Thymus (tissue), 14 donors: Measurements from ENCODE around the gene C2CD4A. TPM values are rescaled to one million over a fixed set of nuclear protein-coding genes. Genes with fewer than 3 reads are reported as not detected.

ENCODE experiments used
- DNase-seq, 9 donors: peaks; one replicate each; pipeline ENCODE4 v3.0.0-alpha.2; 2013; ENCODE audit warnings: low spot score in 9 of 9, low read depth in 6 of 9, missing footprints in 1 of 9
- H3K27ac ChIP-seq, 2 donors: one replicate each; pipeline ENCODE4 v1.5.1; 2013; ENCODE audit warnings: control low read depth in 1 of 2, low read depth in 1 of 2, low read length in 1 of 2, mild to moderate bottlenecking in 1 of 2, moderate library complexity in 1 of 2
- H3K27me3 ChIP-seq, 2 donors: one replicate each; pipeline ENCODE4 v1.5.1; 2013; ENCODE audit warnings: low read length in 1 of 2; ENCODE audit not compliant: control insufficient read depth in 2 of 2, insufficient read depth in 1 of 2
- H3K36me3 ChIP-seq, 2 donors: one replicate each; pipeline ENCODE4 v1.5.1; 2013; ENCODE audit warnings: low read length in 1 of 2, mild to moderate bottlenecking in 1 of 2, moderate library complexity in 1 of 2; ENCODE audit not compliant: control insufficient read depth in 2 of 2, insufficient read depth in 2 of 2
- H3K4me1 ChIP-seq, 2 donors: one replicate each; pipeline ENCODE4 v1.5.1; 2013; ENCODE audit warnings: low read length in 2 of 2; ENCODE audit not compliant: control insufficient read depth in 2 of 2, insufficient read depth in 2 of 2
- H3K4me3 ChIP-seq, 2 donors: one replicate each; pipeline ENCODE4 v1.5.1; 2013; ENCODE audit warnings: low read length in 2 of 2, control low read depth in 1 of 2, mild to moderate bottlenecking in 1 of 2
- H3K9me3 ChIP-seq, 2 donors: one replicate each; pipeline ENCODE4 v1.5.1; 2013; ENCODE audit warnings: low read length in 1 of 2, mild to moderate bottlenecking in 1 of 2; ENCODE audit not compliant: control insufficient read depth in 2 of 2, insufficient read depth in 1 of 2
- WGBS: extraction: QIAGEN DNeasy Blood & Tissue Kit; methylation state at CpG from one replicate; pipeline ENCODE4 v1.1.7; 2013; 5-methylcytosine and 5-hydroxymethylcytosine counted together
- long read RNA-seq, 10 donors: transcript quantifications; one replicate each; lab custom pipeline, GENCODE V29; 2026
- polyA plus RNA-seq: library from polyadenylated mRNA; stranded (reverse); fragments of 200-250 nt; gene quantifications from one replicate; pipeline ENCODE4 v1.2.3, GENCODE V29; 2013
- total RNA-seq: library from RNA; stranded (reverse); fragments of 120-200 nt; gene quantifications from one replicate; pipeline ENCODE4 v1.2.4, GENCODE V29; 2013
- donor health status: healthy.

C2CD4A gene, protein sequence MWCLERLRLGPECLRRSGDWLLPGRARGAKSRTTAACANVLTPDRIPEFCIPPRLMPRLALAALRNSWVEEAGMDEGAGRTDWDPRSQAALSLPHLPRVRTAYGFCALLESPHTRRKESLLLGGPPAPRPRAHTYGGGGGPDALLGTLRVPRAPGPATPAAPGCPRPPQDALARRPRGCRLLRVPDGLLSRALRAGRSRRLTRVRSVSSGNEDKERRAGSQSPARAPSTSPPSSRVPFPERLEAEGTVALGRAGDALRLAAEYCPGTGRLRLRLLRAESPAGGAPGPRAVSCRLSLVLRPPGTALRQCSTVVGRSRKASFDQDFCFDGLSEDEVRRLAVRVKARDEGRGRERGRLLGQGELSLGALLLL
- 0.66 TPM for total RNA-seq
- polyA plus RNA-seq: 11.6 TPM
- long read RNA-seq, donor 1: 0 reads
- long read RNA-seq, donor 2: 0 reads
- long read RNA-seq, donor 3: 0 reads
- long read RNA-seq, donor 4: 0 reads
- long read RNA-seq, donor 5, partial matches to known transcripts: 0 of 1 reads
- long read RNA-seq, donor 5, other reads (novel, unspliced or antisense): 0 of 1 reads
- long read RNA-seq, donor 6: 0 reads
- long read RNA-seq, donor 7: 0 reads
- long read RNA-seq, donor 8: 0 reads
- long read RNA-seq, donor 9: 0 reads
- long read RNA-seq, donor 10: 0 reads

DNA sequence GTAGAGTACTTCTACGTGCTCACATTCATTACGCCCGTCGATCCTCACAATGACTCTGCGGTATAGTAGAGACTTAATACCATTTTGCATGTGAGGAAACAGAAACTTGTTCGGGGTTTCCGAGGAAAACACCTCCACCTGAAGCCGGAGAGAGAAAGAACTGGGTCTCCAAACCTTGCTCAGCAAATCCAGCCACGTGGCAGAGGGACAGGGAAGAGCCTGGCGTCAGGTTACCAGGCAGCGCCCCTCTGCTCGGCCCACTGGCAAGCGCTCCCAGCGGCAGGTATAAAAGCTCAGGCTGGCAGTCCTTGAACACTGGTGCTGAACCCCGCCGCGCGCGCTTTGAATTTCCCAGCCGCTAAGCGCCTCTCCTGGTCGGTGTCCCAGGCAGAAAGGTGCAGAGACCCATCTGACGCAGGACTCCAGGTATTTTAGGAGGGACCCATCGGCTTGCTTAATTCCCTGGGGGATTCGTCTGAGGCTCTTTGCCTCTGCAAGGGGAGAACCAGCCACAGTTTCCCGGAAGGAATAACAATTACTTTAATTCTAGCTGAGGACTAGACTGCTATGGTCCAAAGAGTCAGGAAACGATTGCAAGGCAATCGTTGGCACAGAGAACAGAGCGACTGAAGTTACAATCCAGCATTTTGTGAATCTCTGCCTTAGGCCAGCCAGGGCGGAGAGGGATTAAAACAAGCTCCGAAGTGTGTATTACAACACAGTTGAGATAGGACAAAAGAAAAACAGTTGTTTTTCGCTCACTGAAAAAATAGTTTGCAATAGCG is at the start of gene C2CD4A:
C2CD4A (plus strand) TSS at position 315 of the 785 bp plus-strand sequence. CDS start 637 bp downstream, outside the sequence.
- no peaks in the 10 kb centered on the region for H3K9me3 ChIP-seq
- peaks cover 59 to 71% of the 10 kb centered on the region in 2 donors for H3K27me3 ChIP-seq
- peak within 1 kb of the TSS; percentile 7 to 49 for H3K4me3 ChIP-seq
- H3K27ac ChIP-seq: no peak within 1 kb of the TSS
- DNase-seq: peak in 6 of 9 donors; percentile 25 to 68 (median 41)
- peaks cover 5 to 6% of the 10 kb centered on the region in 2 donors for H3K4me1 ChIP-seq
- WGBS: 5% methylated on average over 33 of the region's 33 CpGs
- H3K36me3 ChIP-seq: no peaks in the 10 kb centered on the region

DNA sequence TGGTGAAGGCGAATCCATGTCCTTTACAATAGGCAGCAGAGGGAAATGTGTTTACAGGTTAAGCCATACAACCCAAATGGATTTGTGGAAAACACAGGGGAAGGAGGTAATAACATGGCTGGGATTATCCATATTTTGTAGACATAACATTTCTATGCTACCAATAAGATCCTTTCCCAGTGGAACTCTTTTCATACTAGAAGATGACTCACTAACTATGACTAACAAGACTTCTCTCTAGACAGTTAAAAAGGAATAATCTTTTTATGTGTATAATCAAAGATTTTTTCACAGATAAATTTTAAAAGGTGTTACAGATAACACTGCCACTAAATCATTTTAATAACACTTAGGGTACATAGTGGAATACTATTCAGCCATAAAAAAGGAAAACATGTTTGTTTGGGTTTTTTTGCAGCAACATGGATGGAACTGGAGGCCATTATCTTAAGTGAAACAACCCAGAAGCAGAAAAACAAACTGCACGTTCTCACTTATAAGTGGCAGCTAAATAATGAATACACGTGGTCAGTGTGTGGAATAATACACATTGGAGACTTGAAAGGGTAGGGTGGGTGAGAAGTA is 46.1 kb upstream of the C2CD4A start:
- H3K9me3 ChIP-seq: no peaks in the 10 kb centered on the region
- over 99% methylated on average over 3 of the region's 3 CpGs for WGBS
- DNase-seq: no peak
- no peak overlapping the region for H3K27ac ChIP-seq
- no peaks in the 10 kb centered on the region for H3K27me3 ChIP-seq
- H3K4me3 ChIP-seq: no peak overlapping the region
- H3K36me3 ChIP-seq: peaks cover 0 to 3% of the 10 kb centered on the region in 2 donors
- H3K4me1 ChIP-seq: no peaks in the 10 kb centered on the region

DNA sequence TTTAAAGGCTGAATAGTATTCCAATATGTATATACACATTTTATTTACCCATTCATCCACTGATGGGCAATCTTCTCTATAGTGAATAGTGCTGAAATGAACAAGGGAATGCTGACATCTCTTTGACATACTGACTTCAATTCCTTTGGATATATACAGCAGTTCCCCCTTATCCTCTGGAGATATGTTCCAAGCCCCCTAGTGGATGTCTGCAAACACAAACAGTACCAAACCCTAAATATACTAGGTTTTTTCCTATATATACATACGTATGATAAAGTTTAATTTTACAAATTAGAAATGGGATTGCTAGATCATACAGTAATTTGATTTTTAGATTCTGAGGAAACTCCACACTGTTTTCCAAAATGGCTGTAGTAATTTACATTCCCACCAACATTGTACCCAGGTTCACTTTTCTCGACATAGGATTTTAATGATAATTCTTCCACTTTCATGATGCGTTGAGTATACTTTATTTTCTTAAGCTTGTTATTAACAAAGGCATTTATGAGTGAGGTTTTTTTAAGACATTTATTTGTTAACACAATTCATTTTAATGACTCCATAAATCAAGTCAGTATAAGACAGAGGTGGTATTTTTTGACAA is 44.7 kb upstream of the C2CD4A start:
- H3K36me3 ChIP-seq: peaks cover 0 to 3% of the 10 kb centered on the region in 2 donors
- 98% methylated on average over 3 of the region's 3 CpGs for WGBS
- H3K9me3 ChIP-seq: no peaks in the 10 kb centered on the region
- no peak for DNase-seq
- no peak overlapping the region for H3K27ac ChIP-seq
- no peak overlapping the region for H3K4me3 ChIP-seq
- H3K27me3 ChIP-seq: no peaks in the 10 kb centered on the region
- H3K4me1 ChIP-seq: no peaks in the 10 kb centered on the region

DNA sequence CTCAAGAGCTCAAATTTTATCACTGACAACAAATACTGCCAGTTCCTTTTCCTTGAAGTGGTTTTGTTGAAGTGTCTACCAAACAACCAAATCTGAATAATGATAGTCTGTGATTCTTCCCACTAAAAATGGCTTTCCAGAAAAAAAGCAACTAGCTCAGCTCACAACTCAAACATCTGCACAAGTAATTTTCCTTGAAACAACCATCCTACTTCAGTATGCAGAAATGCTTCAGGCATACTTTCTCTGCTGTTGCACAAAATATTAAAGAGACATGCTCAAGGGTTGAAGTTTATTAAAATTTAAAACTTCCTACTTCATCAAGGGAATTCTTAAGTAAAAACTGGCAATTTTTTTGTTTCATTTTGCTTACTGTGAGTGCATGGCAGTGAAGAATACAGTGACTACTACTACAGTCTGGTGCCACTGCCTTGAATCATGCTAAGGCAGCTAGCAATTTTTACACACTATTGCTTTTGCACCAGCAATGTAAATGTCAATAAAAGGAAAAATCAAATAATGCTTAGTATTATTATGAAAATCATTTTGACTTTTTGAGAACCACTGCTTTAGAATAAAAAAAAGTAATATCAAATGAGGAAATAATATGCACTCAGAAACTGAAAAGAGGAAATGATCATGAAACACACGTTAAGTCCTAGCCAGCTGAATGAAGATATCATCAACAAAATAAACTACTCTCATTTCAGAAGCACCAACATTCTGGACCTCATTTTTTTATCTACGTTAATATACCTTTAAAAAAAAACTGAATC is 40.1 kb upstream of the C2CD4A start:
- no peak overlapping the region for H3K27ac ChIP-seq
- H3K4me1 ChIP-seq: no peaks in the 10 kb centered on the region
- no peaks in the 10 kb centered on the region for H3K9me3 ChIP-seq
- H3K36me3 ChIP-seq: no peaks in the 10 kb centered on the region
- H3K4me3 ChIP-seq: no peak overlapping the region
- no peak for DNase-seq
- 82% methylated on average over 2 of the region's 2 CpGs for WGBS
- H3K27me3 ChIP-seq: no peaks in the 10 kb centered on the region

DNA sequence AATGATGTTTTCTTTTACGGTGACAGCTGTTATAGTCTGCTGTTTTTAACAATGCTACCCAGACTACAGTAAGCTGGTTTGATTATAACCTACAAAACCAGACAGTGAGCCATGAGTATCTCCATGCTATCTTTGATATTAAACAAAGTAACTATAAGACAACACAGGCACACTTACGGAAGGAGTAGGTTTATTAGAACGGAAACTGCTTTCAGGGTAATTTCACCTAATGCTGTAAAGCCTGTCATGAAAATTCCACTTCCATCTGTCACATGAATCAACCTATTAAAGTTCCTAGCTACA is 39.6 kb upstream of the C2CD4A start:
- Histone ChIP-seq H3K9me3 (no peaks in the 10 kb centered on the region), H3K36me3 (no peaks in the 10 kb centered on the region), H3K27ac (no peak overlapping the region), H3K4me1 (no peaks in the 10 kb centered on the region), H3K4me3 (no peak overlapping the region), H3K27me3 (no peaks in the 10 kb centered on the region)
- 97% methylated on average over 3 of the region's 3 CpGs for WGBS
- no peak for DNase-seq

DNA sequence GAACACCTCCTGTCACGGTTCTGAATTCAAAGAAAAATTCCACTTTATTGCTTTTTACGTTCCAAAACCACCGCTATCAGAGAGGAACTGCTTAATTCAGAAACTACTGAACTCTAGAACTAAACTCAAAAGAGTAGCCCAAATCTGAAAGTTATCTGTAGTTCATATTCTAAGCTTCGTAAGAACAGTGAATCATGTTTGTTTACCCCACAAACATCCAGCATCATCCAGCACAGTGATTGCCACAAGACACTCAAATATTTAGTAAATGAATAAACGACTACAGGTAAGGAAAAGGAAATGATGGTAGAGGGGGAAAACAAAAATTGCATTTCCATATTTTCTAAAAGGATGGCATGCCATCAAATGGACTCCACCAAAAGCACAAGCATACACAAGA is 38.9 kb upstream of the C2CD4A start:
- 95% methylated on average over 5 of the region's 5 CpGs for WGBS
- H3K36me3 ChIP-seq: no peaks in the 10 kb centered on the region
- H3K27me3 ChIP-seq: no peaks in the 10 kb centered on the region
- H3K9me3 ChIP-seq: no peaks in the 10 kb centered on the region
- H3K27ac ChIP-seq: no peak overlapping the region
- no peak for DNase-seq
- H3K4me3 ChIP-seq: no peak overlapping the region
- no peaks in the 10 kb centered on the region for H3K4me1 ChIP-seq

DNA sequence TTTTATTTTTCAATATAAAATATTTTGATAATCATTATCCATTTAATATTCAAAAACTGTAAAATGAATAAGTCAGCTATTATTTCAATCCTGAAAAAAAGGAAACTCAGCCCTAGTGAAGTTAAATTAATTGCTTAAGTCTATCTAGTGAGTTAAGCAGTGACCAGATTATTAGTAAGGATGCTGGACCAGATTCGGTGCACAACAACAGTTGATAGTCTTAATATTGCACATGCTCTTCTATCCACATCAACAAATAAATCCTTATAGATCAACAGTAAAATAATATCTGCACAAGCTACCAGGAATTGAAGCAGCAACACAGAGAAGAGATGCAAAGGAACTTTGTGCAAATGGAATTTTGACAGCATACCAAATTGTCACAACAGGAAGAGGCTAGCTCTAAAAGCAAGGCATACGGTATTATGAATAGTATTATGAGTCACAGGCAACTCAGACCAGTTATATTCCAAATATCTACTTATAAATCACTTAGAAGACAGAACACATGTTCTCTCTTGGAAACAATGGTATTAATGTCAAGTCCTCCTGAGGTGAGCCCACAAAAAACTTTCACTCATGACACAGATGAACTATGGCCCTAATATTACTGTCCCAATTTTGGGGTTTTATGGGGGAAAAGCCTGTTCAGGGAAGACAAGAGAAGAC is 31.4 kb upstream of the C2CD4A start:
- no peaks in the 10 kb centered on the region for H3K9me3 ChIP-seq
- no peaks in the 10 kb centered on the region for H3K4me1 ChIP-seq
- DNase-seq: no peak
- H3K27ac ChIP-seq: no peak overlapping the region
- no peaks in the 10 kb centered on the region for H3K27me3 ChIP-seq
- 95% methylated on average over 2 of the region's 2 CpGs for WGBS
- no peak overlapping the region for H3K4me3 ChIP-seq
- peaks cover 0 to 4% of the 10 kb centered on the region in 2 donors for H3K36me3 ChIP-seq
